ENCODE results near the gene HNF1B. TPM values are rescaled to one million over a fixed set of nuclear protein-coding genes. Genes with fewer than 3 reads are reported as not detected.

Gene HNF1B
- total RNA-seq, 1 donor from 2014 or later: 4.6 TPM

- H3K27me3 Mint-ChIP-seq (ENCODE audit: low read depth): peaks cover 2% of the 10 kb centered on the region
- H3K4me1 Mint-ChIP-seq (ENCODE audit: low read depth): peaks cover 41% of the 10 kb centered on the region
- peak overlapping the region; percentile 47 for H3K27ac Mint-ChIP-seq
- no peak for DNase-seq (ENCODE audit: low spot score)
- H3K4me3 Mint-ChIP-seq (ENCODE audit: low read depth): no peak overlapping the region
- no peaks in the 10 kb centered on the region for H3K36me3 Mint-ChIP-seq (ENCODE audit: low read depth)
- intact Hi-C loops (cut with micrococcal nuclease): no loop called here
- no peaks in the 10 kb centered on the region for H3K9me3 Mint-ChIP-seq
Measured at GRCh38 chr17:37754363-37754762, 9.5 kb upstream of the HNF1B start.

- Mint-ChIP-seq H3K4me1 (ENCODE audit: low read depth) (peaks cover 45% of the 10 kb centered on the region), H3K27me3 (ENCODE audit: low read depth) (peaks cover 12% of the 10 kb centered on the region), H3K27ac (peak overlapping the region; percentile 64), H3K36me3 (ENCODE audit: low read depth) (no peaks in the 10 kb centered on the region), H3K4me3 (ENCODE audit: low read depth) (no peak overlapping the region), H3K9me3 (no peaks in the 10 kb centered on the region)
- DNase-seq (ENCODE audit: low spot score): no peak
- intact Hi-C loops (cut with micrococcal nuclease): no loop called here
Measured at GRCh38 chr17:37752482-37752881, 7.6 kb upstream of the HNF1B start.

GRCh38 chr17:37750768-37751475 is 6.1 kb upstream of the HNF1B start:
- Mint-ChIP-seq H3K27me3 (ENCODE audit: low read depth) (peaks cover 28% of the 10 kb centered on the region), H3K36me3 (ENCODE audit: low read depth) (no peaks in the 10 kb centered on the region), H3K4me3 (ENCODE audit: low read depth) (no peak overlapping the region), H3K9me3 (no peaks in the 10 kb centered on the region), H3K4me1 (ENCODE audit: low read depth) (peaks cover 55% of the 10 kb centered on the region), H3K27ac (no peak overlapping the region)
- DNase-seq (ENCODE audit: low spot score): no peak
- intact Hi-C loops (cut with micrococcal nuclease): no loop called here

DNA sequence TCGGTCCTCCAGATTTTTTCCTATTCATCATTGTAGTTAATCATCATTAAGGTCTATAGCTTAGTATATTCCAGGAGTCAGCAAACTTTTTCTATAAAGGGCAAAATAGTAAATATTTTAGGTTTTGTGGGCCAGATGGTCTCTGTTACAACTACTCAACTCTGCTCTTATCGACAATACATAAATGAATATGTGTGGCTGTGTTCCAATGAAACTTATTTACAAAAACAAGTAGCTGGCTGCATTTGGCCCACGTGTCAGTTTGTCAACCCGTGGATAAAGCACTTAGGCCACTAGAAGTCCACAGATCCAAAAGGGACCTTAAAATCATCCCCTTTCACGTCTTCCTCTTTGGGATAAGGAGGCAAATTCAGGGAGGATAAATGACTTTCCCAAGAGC is 5.4 kb upstream of the HNF1B start:
- Mint-ChIP-seq H3K4me1 (ENCODE audit: low read depth) (peaks cover 56% of the 10 kb centered on the region), H3K27me3 (ENCODE audit: low read depth) (peaks cover 34% of the 10 kb centered on the region), H3K4me3 (ENCODE audit: low read depth) (no peak overlapping the region), H3K36me3 (ENCODE audit: low read depth) (no peaks in the 10 kb centered on the region), H3K27ac (no peak overlapping the region), H3K9me3 (no peaks in the 10 kb centered on the region)
- intact Hi-C loops (cut with micrococcal nuclease): no loop called here
- DNase-seq (ENCODE audit: low spot score): no peak

GRCh38 chr17:37747222-37747621 is 2.4 kb upstream of the HNF1B start:
- intact Hi-C loops (cut with micrococcal nuclease): no loop called here
- Mint-ChIP-seq H3K27ac (no peak overlapping the region), H3K4me3 (ENCODE audit: low read depth) (no peak overlapping the region), H3K4me1 (ENCODE audit: low read depth) (peaks cover 43% of the 10 kb centered on the region), H3K9me3 (no peaks in the 10 kb centered on the region), H3K36me3 (ENCODE audit: low read depth) (no peaks in the 10 kb centered on the region), H3K27me3 (ENCODE audit: low read depth) (peaks cover 49% of the 10 kb centered on the region)
- no peak for DNase-seq (ENCODE audit: low spot score)

- DNase-seq (ENCODE audit: low spot score): no peak
- Mint-ChIP-seq H3K36me3 (ENCODE audit: low read depth) (no peaks in the 10 kb centered on the region), H3K27ac (no peak overlapping the region), H3K27me3 (ENCODE audit: low read depth) (peaks cover 53% of the 10 kb centered on the region), H3K9me3 (no peaks in the 10 kb centered on the region), H3K4me3 (ENCODE audit: low read depth) (no peak overlapping the region), H3K4me1 (ENCODE audit: low read depth) (peaks cover 38% of the 10 kb centered on the region)
- intact Hi-C loops (cut with micrococcal nuclease): no loop called here
Measured at GRCh38 chr17:37746617-37747016, 1.8 kb upstream of the HNF1B start.

DNA sequence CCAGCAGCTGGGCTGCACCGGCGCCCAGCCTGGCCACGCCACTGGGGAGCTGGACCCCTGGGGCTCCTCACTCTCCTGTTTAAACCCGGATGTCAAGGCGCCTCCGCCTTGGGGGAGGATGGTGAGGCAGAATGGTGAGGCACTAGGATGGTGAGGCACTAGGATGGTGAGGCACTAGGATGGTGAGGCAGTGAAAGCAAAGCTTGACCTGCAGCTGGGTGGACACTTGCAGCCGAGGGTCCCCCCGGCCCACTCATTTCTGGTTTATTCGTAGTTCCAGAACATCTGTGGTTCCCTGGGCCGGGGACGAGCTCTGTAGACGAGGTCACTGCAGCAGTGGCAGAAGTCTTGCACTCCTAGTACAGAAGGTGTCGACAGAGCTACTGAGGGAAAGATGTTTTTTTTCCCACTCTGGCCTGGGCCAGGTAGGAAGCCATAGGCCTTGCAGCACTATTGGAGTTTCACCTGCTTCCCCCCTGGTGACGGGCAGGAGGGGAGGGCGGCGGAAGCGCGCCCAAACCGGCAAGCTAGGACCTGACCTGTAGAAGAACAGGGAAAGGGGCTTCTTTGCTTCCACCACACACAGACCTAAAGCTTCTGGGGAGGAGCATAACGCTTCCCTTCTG is 1.1 kb upstream of the HNF1B start:
- H3K9me3 Mint-ChIP-seq: no peaks in the 10 kb centered on the region
- no peaks in the 10 kb centered on the region for H3K36me3 Mint-ChIP-seq (ENCODE audit: low read depth)
- H3K4me3 Mint-ChIP-seq (ENCODE audit: low read depth): peak overlapping the region; percentile 74
- H3K27ac Mint-ChIP-seq: no peak overlapping the region
- peaks cover 58% of the 10 kb centered on the region for H3K27me3 Mint-ChIP-seq (ENCODE audit: low read depth)
- DNase-seq (ENCODE audit: low spot score): no peak
- intact Hi-C loops (cut with micrococcal nuclease): no loop called here
- H3K4me1 Mint-ChIP-seq (ENCODE audit: low read depth): peaks cover 34% of the 10 kb centered on the region

- Mint-ChIP-seq H3K9me3 (no peaks in the 10 kb centered on the region), H3K27ac (no peak overlapping the region), H3K4me1 (ENCODE audit: low read depth) (peaks cover 28% of the 10 kb centered on the region), H3K27me3 (ENCODE audit: low read depth) (peaks cover 67% of the 10 kb centered on the region), H3K36me3 (ENCODE audit: low read depth) (no peaks in the 10 kb centered on the region), H3K4me3 (ENCODE audit: low read depth) (peak overlapping the region; percentile 51)
- no peak for DNase-seq (ENCODE audit: low spot score)
- intact Hi-C loops (cut with micrococcal nuclease): loop anchor here (5.0 kb wide), 1 partner anchor 797 kb away; the partner anchor contains the start of gene AATF
Measured at GRCh38 chr17:37744633-37744927, 279 bp downstream of the HNF1B start.

GRCh38 chr17:37743875-37744632 is 805 bp downstream of the HNF1B start:
- Mint-ChIP-seq H3K27me3 (ENCODE audit: low read depth) (peaks cover 73% of the 10 kb centered on the region), H3K36me3 (ENCODE audit: low read depth) (no peaks in the 10 kb centered on the region), H3K9me3 (no peaks in the 10 kb centered on the region), H3K27ac (no peak overlapping the region), H3K4me3 (ENCODE audit: low read depth) (peak overlapping the region; percentile 68), H3K4me1 (ENCODE audit: low read depth) (peaks cover 28% of the 10 kb centered on the region)
- no peak for DNase-seq (ENCODE audit: low spot score)
- intact Hi-C loops (cut with micrococcal nuclease): loop anchor here (5.0 kb wide), 1 partner anchor 797 kb away; the partner anchor contains the start of gene AATF

- Mint-ChIP-seq H3K36me3 (ENCODE audit: low read depth) (no peaks in the 10 kb centered on the region), H3K27ac (peak overlapping the region; percentile 21), H3K27me3 (ENCODE audit: low read depth) (peaks cover 75% of the 10 kb centered on the region), H3K9me3 (no peaks in the 10 kb centered on the region), H3K4me1 (ENCODE audit: low read depth) (peaks cover 26% of the 10 kb centered on the region), H3K4me3 (ENCODE audit: low read depth) (peak overlapping the region; percentile 68)
- intact Hi-C loops (cut with micrococcal nuclease): loop anchor here (5.0 kb wide), 1 partner anchor 796 kb away; the partner anchor contains the start of gene AATF
- DNase-seq (ENCODE audit: low spot score): no peak
Measured at GRCh38 chr17:37743612-37743874, 1.3 kb downstream of the HNF1B start.

DNA sequence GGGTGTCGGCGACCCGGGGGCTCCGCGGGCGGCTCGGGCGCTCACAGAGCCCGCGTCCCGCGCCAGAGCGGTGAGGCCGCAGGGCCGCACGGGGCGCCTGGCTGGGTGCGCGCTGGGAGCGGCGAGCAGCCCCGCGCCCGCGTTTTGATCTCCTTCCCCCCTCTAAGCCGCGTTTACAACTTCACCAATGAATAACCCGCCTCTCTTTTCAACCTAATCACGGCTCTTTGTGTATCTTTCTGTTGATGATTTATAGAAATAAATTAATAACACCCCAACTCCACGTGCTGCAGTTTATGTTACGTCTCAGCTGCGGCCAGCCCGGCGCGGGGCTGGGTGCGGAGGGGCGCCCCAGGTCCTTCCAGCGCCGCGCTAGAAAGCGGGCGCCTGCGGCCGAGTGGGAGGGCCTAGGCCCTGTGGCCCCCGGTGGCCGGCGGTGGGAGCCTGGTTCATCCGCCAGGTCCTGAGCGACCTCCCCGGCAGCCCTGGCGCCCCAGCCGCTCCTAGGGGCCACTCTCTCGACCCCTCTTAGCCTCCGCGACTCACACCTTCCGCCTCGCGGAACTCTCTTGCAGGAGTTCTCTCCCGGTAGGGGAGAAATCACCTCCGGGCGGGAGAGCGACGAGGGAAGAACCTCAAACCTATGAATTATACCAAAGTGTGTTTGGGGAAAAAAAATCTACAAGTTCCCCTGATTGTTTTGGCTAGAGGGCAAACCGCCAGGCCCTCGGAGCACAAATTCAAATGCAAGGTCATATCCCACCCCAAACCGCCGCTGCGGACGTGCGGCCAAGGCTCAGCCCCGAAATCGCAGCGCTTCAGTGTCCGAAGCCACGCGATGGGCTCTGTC is 1.9 kb downstream of the HNF1B start:
- intact Hi-C loops (cut with micrococcal nuclease): loop anchor here (5.0 kb wide), 1 partner anchor 796 kb away; the partner anchor contains the start of gene AATF
- H3K27me3 Mint-ChIP-seq (ENCODE audit: low read depth): peaks cover 78% of the 10 kb centered on the region
- H3K4me3 Mint-ChIP-seq (ENCODE audit: low read depth): peak overlapping the region; percentile 68

GRCh38 chr17:37742116-37742761 is 2.6 kb downstream of the HNF1B start:
- H3K36me3 Mint-ChIP-seq (ENCODE audit: low read depth): no peaks in the 10 kb centered on the region
- H3K4me1 Mint-ChIP-seq (ENCODE audit: low read depth): peaks cover 21% of the 10 kb centered on the region
- DNase-seq (ENCODE audit: low spot score): no peak
- intact Hi-C loops (cut with micrococcal nuclease): loop anchor here (5.0 kb wide), 1 partner anchor 795 kb away; the partner anchor contains the start of gene AATF
- H3K27me3 Mint-ChIP-seq (ENCODE audit: low read depth): peaks cover 73% of the 10 kb centered on the region
- no peaks in the 10 kb centered on the region for H3K9me3 Mint-ChIP-seq
- no peak overlapping the region for H3K27ac Mint-ChIP-seq
- peak overlapping the region; percentile 67 for H3K4me3 Mint-ChIP-seq (ENCODE audit: low read depth)

More for the DNA sequence above, 1.9 kb downstream of the HNF1B start:
- Mint-ChIP-seq H3K27ac (peak overlapping the region; percentile 21), H3K9me3 (no peaks in the 10 kb centered on the region), H3K36me3 (ENCODE audit: low read depth) (no peaks in the 10 kb centered on the region), H3K4me1 (ENCODE audit: low read depth) (peaks cover 27% of the 10 kb centered on the region)
- DNase-seq (ENCODE audit: low spot score): no peak
